GM20000 (cell line): Measurements from ENCODE around the gene SNX25.

Experiments
- DNase-seq: peaks from one replicate; pipeline ENCODE4 v3.0.0; 2012; ENCODE audit warnings: low spot score
- TF ChIP-seq, protein P1 (sequence below): IDR thresholded peaks from 2 replicates; pipeline ENCODE4 v1.5.1; 2012; ENCODE audit warnings: mild to moderate bottlenecking, control low read depth; ENCODE audit errors: extremely low read depth, missing control alignments

Gene SNX25

DNA sequence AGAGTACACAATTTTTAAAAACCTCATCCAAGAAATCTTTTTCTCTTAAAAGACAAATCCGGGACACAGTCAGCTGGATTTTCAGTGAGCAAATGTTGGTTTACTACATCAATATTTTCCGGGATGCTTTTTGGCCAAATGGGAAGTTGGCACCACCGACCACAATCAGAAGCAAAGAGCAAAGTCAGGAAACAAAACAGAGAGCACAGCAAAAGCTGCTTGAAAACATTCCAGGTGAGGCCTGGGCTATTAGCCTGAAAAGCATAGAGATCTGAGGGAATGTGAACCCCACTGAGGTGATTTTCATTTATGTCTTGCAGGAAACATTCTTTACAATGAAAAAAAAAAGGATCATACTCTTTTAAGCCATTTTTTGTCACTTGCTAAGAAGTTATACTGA, 152.5 kb downstream of the SNX25 start:
- no peak for DNase-seq
- TF ChIP-seq, protein P1, sequence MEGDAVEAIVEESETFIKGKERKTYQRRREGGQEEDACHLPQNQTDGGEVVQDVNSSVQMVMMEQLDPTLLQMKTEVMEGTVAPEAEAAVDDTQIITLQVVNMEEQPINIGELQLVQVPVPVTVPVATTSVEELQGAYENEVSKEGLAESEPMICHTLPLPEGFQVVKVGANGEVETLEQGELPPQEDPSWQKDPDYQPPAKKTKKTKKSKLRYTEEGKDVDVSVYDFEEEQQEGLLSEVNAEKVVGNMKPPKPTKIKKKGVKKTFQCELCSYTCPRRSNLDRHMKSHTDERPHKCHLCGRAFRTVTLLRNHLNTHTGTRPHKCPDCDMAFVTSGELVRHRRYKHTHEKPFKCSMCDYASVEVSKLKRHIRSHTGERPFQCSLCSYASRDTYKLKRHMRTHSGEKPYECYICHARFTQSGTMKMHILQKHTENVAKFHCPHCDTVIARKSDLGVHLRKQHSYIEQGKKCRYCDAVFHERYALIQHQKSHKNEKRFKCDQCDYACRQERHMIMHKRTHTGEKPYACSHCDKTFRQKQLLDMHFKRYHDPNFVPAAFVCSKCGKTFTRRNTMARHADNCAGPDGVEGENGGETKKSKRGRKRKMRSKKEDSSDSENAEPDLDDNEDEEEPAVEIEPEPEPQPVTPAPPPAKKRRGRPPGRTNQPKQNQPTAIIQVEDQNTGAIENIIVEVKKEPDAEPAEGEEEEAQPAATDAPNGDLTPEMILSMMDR = no peak

DNA sequence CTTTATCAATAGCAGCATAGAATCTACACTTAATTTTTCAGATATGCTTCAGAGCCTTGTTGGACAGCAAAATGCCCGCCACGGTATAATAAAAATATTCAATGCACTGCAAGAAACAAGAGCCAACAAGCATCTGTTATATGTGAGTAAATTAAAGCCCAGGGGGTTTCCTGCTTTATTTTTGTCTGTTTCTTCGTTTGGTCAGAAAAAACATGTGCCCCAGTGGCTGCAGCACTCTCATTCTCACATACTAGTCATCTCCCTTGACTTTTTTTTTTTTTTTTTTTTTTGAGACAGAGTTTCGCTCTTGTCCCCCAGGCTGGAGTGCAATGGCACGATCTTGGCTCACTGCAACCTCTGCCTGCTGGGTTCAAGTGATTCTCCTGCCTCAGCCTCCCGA, 153.2 kb downstream of the SNX25 start:
- peak; percentile 39 for DNase-seq

DNA sequence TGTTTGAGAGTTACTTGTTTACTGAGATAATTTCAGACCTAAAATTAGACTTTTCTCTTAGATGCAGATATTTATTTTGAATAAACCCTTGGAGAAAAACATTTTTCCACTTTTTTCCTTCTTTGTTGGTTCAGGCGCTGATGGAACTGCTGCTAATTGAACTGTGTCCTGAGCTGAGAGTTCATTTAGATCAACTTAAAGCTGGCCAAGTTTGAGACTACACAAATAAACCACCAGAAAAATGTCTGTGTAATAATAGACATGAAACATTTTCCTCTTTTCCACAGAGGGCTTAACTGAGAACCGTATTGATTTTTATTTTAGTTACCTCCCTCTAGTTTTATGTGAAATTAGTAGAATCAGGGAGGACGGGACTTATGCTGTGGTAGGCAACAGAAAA, 153.9 kb downstream of the SNX25 start:
- DNase-seq = no peak
- TF ChIP-seq, protein P1 = no peak

DNA sequence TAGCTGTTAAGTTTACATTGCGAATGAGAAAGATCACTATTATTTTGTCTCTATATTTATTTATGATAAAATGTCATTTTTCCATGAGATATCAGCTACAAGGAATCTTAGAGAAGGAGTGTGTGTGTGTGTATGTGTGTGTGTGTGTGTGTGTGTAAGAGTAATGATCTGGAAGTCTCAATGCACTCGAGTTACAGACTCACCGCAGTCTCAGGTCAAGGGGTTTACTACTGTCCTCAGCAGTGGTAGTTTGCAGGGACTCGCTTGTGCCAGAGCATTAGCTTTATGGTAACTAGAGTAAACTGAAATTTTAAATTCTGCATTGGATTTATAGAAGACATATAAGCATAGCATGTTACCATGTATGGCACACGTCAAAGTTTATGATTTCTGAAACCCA, 155.5 kb downstream of the SNX25 start:
- TF ChIP-seq, protein P1 = no peak
- DNase-seq = no peak

DNA sequence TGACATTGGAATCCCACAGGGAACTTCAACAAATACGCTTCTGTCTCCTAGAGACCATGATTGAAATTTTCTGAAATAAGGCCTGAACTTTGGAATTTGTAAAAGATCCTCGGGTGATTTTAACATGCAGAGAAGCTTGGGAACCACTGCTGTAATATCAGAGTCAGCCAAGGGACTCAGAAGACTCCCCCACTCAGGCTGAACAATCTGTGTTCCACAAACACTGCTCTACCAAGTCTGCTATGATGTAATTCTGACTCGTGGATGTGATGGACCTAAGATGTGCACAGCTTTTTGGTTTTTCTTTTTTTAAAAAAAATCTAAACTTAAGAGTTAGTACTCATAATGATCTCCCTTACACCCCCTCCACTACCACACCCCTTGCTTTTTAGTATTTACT, 160.3 kb downstream of the SNX25 start:
- DNase-seq = no peak
- TF ChIP-seq, protein P1 = no peak

DNA sequence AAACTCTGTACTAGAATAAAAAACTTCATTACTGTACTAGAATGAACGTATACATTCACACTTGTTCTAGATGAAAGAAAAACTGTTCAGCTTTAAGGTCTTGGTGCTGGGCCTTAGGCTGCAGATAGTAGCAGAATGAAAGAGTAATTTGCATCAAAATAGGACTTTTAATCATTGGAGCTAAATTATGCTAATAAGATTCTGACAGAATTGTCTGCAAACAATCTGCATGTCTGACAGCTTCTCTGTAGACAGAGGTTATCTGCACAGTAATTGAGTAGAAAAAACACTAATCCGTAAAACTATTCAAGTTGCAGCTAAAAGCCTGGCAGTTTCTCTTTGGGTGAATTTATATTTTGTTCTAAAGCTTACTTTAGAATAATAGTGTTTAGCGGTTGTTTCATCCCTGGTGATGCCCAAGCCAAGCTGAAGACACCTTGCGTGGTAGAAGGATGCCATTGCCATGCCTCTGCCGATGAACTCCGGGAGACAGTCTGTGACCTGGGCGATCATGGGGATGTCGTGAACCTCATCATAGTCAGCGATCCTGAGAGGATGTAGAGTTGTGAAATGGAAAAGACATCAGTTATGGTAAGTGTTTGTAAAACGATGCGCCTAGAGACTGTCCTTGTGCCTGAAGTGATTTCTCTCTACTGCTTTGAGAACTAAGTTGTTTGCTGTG, 161.0 kb downstream of the SNX25 start:
- no peak for DNase-seq
- TF ChIP-seq, protein P1 = no peak

DNA sequence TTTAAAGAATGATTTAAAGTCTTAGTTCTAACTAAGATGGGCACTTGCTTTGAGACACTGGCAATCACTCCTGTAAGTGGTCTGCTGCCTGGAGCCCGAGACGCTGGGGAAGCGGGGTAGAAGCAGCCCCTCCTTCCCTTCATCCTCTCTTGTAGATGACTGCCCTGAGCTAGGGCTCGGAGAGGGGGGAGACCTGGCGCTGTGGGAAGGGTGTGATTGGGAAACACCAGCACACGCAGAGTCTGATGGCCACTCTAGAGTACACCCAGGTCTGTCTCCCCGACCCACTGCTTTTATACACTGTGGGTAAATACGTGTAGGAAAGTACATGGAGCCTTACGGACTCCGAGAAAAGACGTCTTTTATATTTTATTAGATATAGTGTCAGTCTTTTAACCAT, 162.3 kb downstream of the SNX25 start:
- TF ChIP-seq, protein P1 = no peak
- no peak for DNase-seq

DNA sequence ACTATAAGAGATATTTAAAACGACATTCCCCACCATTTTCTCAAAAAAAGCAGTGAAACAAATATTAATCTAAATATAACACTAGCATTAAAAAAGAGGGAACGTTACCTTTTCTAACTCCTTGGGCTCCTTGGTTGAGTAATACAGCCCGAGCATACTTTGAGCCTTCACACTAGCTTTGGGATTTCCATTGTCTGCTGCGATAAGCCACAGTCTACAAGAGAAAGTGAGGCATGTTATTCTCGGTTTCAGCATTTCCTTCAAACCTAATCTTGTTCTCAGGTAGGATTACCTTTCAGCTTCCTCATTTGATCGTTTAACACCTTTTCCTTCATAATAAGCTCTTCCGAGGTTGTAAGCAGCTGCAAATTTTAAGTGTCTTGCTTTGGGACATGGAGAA, 164.6 kb downstream of the SNX25 start:
- DNase-seq = no peak
- TF ChIP-seq, protein P1 = no peak
